ENCODE measurements around the gene LRRC23. TPM values are rescaled to one million over a fixed set of nuclear protein-coding genes. Genes with fewer than 3 reads are reported as not detected.
A peak's percentile ranks its signal among the peaks of the same experiment; 100 is the strongest.

Gene LRRC23
- total and polyA plus RNA-seq, 2 of the 13 experiments (the other 11 are each of a cell fraction or from before 2014, with no cell fraction given), result 6.0 to 7.8 TPM

- TF ChIP-seq ZMYM4 (CRISPR knock-in tag; IDR thresholded peaks at IDR 0.05) (no peak; the same call in 1 of the 2 replicates), ATF5 (CRISPR knock-in tag; IDR thresholded peaks at IDR 0.05; ENCODE audit: low read depth) (no peak), ZNF850 (CRISPR knock-in tag; conservative IDR thresholded peaks at IDR 0.05) (no peak), GABPB1 (CRISPR knock-in tag; IDR thresholded peaks at IDR 0.05) (peak; percentile 88), HNRNPK (IDR thresholded peaks at IDR 0.05; ENCODE audit: low read depth, low read length, poor library complexity, severe bottlenecking) (peak; percentile 84), ZBTB33 (CRISPR knock-in tag; IDR thresholded peaks at IDR 0.05) (no peak), ZNF569 (CRISPR knock-in tag; IDR thresholded peaks at IDR 0.05; ENCODE audit: borderline replicate concordance) (no peak), CTCF (CRISPR knock-in tag; IDR thresholded peaks at IDR 0.05) (no peak), ZFP41 (CRISPR knock-in tag; IDR thresholded peaks at IDR 0.05; ENCODE audit: borderline replicate concordance) (0 out of 2 replicates have a peak, but pooled peaks have one; percentile 5), NR0B2 (CRISPR knock-in tag; IDR thresholded peaks at IDR 0.05) (no peak), ZNF563 (CRISPR knock-in tag; IDR thresholded peaks at IDR 0.05) (no peak), ETS1 (CRISPR knock-in tag; IDR thresholded peaks at IDR 0.05) (no peak), ZBTB44 (CRISPR knock-in tag; IDR thresholded peaks at IDR 0.05) (no peak), ZNF878 (CRISPR knock-in tag; IDR thresholded peaks at IDR 0.05) (no peak), ASH2L (IDR thresholded peaks at IDR 0.05; ENCODE audit: insufficient read length, low read depth, low read length) (peak; percentile 46), ZNF572 (CRISPR knock-in tag; IDR thresholded peaks at IDR 0.05) (no peak), MYNN (CRISPR knock-in tag; IDR thresholded peaks at IDR 0.05; ENCODE audit: low read depth) (0 out of 2 replicates have a peak, but pooled peaks have one; percentile 19)
Measured at GRCh38 chr12:6873094-6874014, 31.3 kb upstream of the LRRC23 start, which contains the start of gene SPSB2 (continued).
